ENCODE results near the gene ATP2C2.
A peak's percentile ranks its signal among the peaks of the same experiment; 100 is the strongest.

ATP2C2 gene

DNA sequence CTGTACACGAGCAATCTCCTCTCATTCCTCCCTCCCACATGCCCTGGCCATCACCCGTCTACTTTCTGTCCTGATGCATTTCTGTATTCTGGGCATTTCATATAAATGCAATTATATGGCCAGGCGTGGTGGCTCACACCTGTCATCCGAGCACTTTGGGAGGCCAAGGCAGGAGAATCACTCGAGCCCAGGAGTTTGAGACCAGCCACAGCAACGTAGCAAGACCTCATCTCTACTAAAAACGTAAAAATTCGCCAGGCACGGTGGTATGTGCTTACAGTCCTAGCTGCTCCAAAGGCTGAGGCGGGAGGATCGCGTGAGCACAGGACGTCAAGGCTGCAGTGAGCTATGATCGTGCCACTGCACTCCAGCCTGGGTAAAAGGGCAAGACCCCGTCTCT is 131.3 kb downstream of the ATP2C2 start:
- no peak for DNase-seq

DNA sequence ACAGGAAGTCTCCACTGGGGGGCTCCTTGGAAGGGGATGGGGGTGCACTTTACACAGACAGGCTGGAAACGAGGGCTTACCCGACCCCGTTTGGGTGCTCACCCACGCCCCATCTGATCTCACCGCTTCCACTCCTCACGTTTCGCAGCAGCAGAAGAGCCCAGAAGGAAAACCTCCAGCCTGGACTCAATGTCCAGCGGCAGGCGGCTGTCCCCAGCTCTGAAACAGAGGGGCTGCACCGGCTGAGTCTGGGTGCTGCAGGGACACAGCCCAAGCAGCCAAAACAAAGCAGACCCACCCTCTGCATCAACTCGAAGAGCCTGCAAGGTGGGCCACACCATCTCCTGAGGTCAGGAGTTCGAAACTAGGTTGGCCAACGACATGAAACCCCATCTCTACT is 132.2 kb downstream of the ATP2C2 start:
- DNase-seq: no peak

DNA sequence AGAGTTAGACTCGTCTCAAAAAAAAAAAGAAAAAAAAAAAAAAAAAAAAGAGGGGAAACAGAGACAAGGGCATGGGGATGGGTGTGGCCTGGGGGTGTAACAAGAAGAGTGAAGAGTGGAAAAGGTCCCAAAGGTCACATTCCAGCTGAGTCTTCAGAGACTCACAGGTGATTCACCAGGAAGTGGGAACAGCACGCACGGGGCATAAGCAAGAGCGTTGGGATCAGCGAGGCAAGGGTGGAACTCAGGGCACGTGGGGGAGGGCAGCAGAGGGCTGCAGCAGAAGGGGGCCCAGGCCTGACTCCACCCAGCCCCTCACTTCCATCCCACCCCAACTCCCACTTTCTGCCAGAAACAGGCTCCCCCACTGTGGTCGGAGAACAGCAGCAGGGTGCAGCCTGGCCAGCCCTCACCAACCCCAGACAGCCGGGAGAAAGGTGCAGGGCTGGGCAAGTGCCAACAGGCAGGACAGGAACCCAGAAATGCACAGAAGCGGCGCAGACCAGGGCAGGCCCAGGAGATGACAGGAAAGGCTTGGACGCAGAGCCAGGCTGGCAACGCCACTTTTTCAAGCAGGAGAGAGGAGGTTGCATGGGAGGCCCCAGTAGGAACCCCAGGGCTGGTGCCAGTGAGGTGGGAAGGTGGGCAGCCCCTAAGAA is 132.9 kb downstream of the ATP2C2 start:
- no peak for DNase-seq

DNA sequence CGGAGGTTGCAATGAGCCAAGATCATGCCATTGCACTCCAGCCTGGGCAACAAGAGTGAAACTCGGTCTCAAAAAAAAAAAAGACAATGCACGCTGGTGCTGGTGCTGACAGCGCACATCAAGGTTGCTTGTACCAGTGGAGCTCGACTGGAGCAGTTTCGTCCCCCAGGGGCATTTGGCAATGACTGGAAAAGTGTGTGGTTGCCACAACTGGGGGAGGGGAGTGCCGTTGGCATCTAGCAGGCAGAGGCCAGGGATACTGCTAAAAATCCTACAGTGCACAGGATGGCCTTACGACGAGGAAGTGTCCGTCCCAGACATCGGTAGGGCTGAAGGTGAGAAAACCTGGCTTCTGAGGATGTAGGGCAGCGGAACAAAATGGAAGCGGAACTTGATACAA is 133.7 kb downstream of the ATP2C2 start:
- DNase-seq: no peak

DNA sequence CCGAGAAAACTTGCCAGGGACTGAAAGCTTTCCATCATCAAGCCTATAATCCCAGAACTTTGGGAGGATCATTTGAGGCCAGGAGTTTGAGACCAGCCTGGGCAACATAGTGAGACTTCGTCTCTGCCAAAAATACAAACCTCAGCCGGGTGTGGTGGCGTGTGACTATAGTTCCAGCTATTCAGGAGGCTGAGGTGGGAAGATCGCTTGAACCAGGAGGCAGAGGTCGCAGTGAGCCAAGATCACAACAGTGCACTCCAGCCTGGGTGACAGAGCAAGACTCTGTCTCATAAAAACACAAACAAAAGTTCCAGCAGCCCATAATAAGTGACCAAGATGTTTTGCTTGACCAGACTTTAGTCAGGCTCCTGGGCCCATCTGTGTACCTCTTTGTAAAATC is 134.2 kb downstream of the ATP2C2 start:
- no peak for DNase-seq

DNA sequence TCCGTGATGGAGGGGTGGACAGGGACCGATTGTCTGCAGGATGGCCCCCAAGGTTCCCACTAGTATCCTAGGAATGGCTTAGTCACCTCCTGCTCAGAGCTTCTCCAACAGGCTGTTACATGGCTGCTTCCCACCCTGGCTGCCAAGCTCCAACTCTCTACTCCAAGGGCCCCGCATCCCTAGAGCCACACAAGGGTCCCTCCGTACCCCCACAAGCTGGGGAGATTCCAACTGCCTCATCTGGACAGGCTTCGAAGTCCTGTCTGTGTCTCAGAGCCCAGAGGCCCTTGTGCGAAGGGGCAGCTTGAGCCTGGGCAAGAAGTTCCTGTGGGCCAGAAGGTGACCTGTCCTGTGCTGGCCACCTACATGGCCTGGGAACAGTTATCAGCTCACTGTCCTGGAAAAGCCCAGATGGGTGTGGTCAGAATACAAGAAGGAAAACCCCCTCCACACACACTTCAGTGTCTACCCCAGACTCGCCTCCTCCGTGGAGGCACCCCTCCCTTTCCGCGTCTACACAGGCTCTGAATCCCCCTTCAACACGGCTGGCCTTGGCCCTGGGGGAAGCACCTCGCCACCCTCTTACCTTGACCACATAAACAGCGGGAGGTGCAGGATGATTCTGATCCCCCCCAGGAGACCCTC is 135.5 kb downstream of the ATP2C2 start:
- DNase-seq: peak; percentile 29

DNA sequence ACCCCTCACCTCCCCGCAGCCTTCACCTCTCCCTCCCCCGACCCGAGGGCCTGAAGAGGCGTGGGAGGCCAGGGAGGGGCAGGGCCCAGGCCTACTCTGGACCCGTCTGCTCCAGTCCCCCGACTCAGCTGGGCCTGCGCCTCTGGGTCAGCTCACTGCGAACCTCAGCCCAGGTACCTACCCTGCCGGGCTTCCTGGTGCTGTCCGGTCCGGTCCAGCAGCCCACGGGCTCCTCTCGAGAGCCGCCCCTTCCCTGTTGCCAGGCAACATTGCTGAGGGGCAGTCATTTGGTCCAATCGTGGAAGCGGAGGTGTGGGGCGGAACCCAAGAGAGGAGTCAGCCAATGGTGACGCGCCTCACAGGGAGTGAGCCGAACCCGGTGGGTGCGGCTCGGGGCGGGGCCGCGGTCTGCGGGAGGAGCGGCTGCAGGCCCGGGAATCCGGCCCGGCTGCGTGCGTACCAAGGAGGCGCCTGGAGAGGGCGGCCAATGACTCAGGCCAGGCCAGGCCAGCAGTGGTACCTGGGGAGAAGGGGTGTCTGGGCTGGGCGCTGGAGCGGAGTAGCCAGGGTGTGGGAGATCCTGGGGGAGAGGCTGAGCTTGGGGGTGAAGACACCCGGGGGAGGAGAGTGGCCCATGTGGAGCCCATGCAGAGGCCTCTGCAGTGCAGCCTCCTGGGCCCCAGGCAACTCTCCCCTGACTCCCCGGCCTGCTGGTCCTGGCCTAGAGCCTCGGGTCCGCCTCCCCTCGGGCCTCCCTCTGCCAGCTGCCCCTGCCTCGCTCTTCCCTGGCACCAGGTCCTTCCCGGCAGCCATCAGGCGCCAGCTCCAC is 136.3 kb downstream of the ATP2C2 start, which contains the start of gene MEAK7:
Gene MEAK7 (minus strand): TSS at position 240 of the 829 bp plus-strand sequence. CDS start 6,573 bp downstream, outside the sequence.
- DNase-seq: peak; percentile 99

DNA sequence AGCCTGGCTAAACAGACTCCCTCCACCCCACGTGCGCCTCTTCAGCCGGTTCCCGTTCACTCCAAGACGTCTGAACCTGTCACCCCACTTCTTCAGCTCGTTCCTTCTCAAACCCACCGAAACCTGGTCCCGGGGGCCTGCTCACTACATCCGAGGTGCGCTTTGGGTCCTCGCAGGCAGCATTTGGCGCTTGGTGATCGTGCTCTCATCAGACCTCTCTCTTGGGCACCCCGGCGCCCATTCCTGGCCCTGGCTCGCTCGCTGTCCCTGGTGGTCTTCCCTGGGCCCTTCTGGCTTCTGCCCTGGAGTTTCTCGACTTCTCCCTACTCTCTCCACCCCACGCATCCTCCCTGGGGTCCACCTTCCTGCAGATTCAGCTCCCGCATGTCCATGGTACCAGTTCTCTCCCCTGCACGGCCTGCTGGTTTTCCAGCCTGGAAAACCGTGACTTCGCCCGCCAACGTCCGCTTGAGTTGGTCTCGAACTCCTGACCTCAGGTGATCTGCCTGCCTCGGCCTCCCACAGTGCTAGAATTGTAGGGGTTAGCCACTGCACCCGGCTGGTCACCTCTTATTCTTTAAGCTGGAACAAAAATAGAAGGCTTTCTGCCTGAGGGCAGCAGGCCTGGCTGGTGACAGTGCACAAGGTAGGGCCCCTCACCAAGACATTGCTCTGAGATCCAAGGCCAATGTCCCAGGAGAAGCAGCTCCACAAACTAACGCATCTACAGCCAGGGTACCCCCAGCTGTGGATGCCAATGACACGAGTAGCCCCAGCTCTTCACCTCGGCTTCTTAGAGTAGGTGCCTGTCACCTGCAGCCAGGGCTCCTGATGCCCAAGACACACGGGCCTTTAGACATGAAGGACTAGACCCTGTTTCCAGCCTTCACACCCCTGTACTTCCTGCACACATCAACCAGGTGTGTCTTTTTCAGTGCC is 137.2 kb downstream of the ATP2C2 start:
- no peak for DNase-seq

DNA sequence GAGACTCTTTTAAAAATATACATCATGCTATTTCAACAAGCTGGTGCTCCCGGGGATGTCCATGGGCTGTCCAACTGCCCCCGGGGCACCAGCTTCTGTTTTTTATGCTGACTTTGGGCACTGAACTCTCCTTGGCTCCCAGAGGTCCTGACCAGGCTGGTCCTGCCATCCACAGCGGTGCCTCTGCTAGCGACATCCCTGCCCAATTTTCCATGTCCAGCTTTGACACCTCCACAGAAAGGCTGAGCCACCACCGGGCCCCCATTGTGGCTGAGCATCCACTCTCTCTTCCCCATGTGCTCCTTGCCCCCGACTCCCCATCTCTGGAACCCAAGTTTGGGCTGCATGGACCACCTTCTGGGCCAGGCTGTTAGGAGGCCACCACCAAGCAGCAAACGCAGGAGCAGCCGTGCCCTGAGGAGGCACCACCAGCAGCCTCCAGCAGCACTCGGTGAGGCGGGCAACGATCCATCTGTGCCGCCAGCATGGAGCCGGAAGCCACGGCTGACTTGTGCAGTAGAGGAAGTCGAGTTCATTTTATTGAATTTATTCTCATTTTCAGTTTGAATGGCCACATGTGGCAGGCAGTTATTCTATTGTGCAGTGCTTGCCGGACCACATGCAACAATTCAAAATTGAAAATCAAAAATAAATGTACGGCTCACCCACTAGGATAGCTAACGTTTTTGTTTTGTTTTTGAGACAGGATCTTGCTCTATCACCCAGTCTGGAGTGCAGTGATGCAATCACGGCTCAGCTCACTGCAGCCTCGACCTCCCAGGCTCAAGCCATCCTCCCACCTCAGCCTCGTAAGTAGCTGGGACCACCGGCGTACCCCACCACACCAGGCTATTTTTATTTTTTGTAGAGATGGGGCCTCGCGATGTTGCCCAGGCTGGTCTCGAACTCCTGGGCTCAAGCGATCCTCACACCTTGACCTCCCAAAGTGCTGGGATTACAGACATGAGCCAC is 139.0 kb downstream of the ATP2C2 start:
- DNase-seq: peak; percentile 44

DNA sequence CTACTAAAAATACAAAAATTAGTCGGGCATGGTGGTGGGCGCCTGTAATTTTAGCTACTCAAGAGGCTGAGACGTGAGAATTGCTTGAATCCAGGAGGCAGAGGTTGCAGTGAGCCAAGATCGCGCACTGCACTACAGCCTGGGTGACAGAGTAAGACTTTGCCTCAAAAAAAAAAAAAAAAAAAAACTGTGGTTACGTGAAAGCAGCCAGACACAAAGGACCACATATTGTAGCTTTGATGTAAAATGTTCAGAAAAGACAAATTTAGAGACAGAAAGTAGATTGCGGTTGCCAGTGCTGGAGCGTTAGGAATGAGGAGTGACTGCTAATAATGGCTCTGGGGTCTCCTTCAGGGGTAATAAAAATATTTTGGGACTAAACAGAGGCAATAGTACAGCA is 140.2 kb downstream of the ATP2C2 start:
- no peak for DNase-seq

DNA sequence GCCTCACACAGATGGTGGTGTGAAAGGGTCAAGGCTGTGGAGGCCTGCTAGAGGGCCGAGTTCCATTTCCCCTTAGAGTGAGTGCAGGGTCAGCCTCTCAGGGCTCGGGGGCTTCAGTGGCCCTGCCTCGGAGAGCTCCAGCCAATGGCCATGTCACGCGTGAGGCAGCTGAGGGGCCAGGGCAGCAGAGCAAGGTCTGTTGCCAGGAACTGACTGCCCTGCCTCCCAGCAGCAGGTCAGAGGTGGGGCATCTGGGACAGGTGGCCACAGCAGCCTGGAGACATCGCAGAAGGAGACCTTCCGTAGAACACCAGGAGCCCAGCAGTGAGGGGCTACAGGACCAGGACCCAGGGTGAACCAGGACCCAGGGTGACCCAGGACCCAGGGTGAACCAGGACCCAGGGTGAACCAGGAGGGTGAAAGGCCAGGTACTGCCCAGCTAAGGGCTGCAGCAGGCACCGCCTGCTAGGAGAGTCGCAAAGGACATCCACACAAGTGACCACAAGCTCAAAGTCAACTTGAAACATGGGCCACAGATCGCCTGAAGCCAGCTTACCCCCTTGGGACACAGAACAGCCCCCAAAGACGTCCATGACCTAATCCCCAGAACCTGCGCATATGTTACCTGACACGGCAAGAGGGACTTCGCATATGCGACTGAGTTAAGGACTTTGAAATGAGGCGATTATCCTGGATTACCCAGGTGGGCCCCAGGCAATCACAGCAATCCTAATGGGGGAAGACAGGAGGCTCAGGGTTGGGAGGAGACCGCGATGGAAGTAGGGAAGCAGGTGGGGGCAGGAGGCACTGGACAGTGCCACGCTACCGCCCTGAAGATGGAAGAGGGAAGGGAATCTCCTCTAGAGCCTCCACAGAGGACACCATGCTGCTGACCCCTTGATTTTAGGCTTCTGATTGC is 141.0 kb downstream of the ATP2C2 start:
- no peak for DNase-seq

DNA sequence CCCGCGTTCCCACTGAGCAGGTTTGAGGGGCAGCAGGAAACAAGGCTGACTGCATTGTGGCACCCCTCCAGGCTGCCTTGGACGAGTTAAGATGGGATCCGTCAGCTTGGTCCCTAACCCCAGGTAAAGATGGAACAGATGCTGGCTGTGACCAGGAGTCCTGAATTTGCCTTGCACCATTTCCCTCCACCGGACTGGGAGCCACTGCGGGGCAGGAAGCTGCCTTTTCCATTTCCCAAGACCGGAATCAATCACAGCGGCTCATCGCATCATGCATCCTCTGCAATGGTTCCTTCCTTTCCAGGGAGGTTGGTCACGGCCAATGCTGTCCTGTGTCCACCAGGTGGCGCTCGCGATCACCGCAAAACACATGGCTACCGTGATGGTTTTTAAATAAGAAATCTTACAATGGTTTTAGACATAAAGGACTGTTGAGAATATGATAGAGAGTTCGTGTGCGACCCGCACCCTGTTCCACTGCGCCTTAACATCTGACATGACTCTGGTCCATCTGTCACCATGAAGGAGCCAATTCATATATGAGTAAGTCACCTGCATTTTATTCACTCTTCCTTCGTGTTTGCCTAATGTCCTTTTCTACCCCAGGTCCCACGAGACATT is 143.0 kb downstream of the ATP2C2 start:
- DNase-seq: peak; percentile 84

DNA sequence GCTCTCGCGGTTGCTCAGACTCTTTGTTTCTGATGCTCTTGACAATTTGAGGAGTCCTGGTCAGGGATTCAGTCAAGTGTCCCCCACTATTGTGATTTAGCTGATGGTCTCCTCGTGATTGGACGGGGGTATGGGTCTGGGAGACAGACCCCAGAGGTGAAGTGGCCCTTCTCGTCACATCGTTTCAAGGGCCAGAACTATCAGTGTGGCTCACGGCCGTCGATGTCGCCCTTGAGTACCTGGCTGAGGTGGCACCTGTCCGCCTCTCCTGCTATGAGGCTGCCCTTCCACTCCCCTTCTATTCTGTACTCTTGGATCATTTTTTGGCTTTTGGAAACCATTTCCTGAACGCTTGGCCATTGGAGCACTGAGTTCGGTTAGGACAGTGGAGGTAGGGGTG is 143.5 kb downstream of the ATP2C2 start:
- no peak for DNase-seq

DNA sequence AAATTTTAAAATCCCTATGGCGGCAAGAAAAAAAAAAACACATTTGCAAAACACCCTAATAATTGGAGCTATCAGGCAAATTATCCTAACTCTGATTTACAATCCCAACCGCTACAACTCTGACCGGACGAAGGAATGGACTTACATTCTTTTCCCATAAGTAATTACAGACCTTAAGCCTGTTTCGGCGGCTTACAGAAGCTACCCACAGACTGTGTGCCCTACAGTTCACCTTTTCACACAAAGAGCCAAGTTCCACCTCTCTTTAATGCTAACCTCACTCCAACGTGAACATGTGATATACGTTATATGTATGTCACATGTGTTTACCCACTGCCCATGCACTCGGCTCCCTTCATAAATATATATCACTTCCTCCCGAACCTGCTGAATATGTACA is 144.8 kb downstream of the ATP2C2 start:
- peak; percentile 75 for DNase-seq

DNA sequence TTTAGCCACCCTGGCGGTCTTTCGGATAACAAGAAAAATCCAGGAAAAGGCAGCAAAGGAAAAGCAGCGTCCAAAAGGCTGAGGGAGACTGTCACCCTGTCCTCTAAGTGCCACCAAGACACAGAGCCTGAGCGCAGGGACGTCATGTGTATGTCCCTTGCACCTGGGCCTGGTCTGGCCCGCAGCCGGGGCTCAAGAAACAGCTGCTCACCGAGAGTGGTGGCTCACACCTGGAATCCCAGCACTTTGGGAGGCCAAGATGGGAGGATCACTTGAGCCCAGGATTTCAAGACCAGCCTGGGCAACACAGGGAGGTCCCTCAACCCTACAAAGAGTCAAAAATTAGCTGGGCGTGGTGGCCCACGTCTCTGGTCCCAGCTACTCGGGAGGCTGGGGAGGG is 145.3 kb downstream of the ATP2C2 start:
- no peak for DNase-seq

Data from fibroblast of skin of scalp (primary cell).